HG02588 (cell line): ENCODE results near the gene ZNF275.
"Not testable (repeated sequence)": the region's sequence is repeated elsewhere in the genome, so short reads cannot be mapped to it uniquely, and the experiment has no call there.

Experiments
- ATAC-seq: cut with Tn5 transposase; IDR thresholded peaks from one replicate; pipeline ENCODE4 v1.9.1; 2021; ENCODE audit warnings: mild to moderate bottlenecking, moderate library complexity; ENCODE audit not compliant: unreplicated experiment

Gene ZNF275, protein sequence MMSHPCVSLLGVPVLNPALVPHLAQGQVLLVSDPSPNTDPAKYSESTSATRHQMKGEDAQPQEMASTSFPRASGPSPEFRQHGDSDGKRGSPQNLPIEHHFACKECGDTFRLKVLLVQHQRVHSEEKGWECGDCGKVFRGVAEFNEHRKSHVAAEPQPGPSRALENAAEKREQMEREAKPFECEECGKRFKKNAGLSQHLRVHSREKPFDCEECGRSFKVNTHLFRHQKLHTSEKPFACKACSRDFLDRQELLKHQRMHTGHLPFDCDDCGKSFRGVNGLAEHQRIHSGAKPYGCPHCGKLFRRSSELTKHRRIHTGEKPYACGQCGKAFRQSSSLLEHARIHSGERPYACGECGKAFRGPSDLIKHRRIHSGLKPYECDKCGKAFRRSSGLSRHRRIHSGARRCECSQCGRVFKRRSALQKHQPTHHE

GRCh38 chrX:153333821-153334653 is at the start of gene ZNF275:
Gene ZNF275, plus strand, starts transcription at chrX:153334153. Its CDS starts 2,527 bp downstream, at chrX:153336680.
- peak; percentile 90 for ATAC-seq

GRCh38 chrX:153285678-153286077 is 48.3 kb upstream of the ZNF275 start:
- not testable (repeated sequence) for ATAC-seq

- ATAC-seq = not testable (repeated sequence)
Measured at GRCh38 chrX:153288807-153289206, 45.1 kb upstream of the ZNF275 start.

- not testable (repeated sequence) for ATAC-seq
Measured at GRCh38 chrX:153293485-153294071, 40.4 kb upstream of the ZNF275 start.

GRCh38 chrX:153297376-153297775 is 36.6 kb upstream of the ZNF275 start:
- ATAC-seq = no peak

DNA sequence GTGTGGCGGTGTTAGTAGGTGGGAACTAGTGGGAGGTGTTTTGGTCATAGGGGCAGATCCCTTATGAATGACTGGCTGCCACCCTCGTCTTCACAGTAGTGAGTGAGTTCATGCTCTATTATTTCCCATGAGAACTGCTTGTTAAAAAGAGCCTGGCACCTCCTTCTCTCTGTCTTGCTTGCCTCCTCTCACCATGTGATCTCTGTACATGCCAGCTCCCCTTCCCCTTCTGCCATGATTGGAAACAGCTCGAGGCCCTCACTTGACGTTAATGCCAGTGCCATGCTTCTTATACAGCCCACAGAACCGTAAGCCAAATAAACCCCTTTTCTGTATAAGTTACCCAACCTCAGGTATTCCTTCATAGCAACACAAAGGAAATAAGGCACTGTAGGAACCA is 34.1 kb upstream of the ZNF275 start:
- no peak for ATAC-seq

DNA sequence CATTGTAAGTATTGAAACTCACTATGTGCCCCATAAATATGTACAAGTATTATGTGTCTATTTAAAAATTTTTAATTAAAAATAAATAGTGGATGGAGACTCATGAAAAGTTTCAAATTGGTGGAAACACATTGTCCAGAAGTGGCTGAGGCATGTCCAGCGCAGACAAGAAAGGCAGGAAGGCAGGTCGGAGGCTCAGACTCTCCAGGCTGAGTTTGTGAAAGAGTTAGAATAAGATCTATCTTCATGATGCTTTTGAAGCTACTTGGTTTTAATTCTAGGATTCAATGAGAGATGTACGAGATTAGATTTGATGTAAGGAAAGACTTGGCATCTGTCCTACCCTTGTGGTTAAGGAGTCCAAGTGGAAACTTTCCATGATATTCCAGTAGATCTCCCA is 32.2 kb upstream of the ZNF275 start:
- no peak for ATAC-seq

- ATAC-seq = no peak
Measured at GRCh38 chrX:153302796-153303195, 31.2 kb upstream of the ZNF275 start.

DNA sequence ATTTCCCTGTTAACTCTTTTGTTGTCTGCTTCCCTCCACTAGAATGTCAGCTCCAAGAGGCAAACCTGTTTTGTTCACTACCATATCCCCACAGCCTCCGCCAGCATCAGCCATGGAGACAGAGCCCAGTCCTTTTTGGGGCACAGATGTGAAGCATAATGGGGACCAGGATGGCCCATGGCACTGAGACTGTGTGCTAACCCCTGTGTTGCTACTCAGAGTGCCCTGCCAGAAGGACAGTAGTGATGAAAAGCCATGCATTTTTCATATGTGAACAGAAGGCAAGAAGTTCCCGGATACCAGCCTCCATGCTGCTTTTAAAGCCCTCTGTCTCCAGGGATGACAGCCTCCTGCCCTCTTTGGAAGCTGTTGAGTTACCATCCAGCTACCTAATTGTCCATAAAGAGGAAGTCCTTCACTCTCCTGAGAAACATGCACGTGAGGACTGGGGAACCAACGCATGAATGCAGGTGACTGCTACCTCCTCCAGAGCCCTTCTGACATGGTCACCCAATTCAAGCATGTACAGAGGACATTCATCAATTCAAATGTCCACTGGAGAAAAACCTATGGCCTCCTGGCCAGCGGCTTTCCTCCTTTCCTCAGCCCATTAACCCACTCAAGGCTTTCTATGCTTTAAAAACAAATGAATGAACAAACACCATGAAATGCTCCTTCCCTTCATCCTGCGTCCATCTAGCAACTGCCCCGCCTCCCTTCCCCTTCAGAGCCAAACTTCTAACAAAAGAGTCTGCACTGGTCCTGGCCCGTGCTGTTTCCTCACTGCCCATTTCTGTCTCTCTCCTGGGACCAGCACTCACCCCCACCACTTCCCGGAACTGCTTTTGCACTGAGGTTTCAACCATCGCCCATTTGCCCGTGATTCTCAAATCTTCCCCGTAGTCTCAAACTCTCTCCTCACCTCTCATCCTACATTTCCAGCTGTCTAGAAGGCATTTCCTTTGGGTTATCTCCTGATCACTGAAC is 30.4 kb upstream of the ZNF275 start:
- no peak for ATAC-seq

- no peak for ATAC-seq
Measured at GRCh38 chrX:153304988-153305736, 28.8 kb upstream of the ZNF275 start.

DNA sequence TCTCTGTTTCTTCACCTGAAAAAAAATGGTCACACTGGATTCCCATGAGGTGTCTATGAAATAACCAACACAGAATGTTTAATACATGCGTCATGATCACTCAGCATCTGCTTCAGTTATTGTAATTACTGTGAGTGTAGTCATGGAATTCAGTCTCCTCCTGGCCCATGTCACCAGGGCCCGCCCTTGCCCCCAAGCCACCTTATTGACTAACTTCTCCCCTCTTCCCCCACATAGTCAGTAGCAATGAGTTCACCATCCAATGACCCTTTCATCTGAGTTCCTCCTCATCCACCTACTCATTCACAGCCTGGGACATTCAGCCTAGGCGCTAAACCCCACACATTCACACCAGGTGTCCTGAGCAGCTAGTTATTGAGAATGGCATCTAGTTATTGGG is 28.0 kb upstream of the ZNF275 start:
- no peak for ATAC-seq

DNA sequence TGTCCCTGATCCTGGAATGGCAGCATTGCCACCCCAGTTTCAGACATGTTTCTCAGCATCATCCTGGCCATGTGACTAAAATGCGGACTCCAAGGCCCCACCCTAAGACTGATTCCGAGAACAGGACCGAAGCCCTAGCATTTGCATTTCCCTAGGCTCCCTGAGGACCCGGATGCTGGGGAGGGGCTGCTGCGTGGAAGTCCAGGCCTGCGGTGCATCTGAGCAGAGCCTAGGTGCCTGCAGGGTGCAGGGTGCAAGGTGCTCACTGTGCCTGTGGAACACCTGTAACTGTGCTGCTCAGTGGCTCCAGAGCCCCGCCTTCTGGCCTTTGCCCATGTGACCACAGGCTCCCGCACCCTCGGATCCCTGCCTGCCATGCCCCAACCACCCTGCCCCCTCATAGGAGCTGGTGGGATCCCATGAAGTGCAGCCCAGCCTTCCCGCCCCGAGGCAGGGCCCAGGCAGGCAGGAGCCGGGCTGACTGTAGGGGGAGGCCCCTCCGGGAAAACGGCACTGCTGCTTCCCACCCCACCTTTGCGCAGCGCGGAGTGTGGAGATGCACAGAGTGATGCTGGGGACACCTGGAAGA is 27.3 kb upstream of the ZNF275 start:
- no peak for ATAC-seq

DNA sequence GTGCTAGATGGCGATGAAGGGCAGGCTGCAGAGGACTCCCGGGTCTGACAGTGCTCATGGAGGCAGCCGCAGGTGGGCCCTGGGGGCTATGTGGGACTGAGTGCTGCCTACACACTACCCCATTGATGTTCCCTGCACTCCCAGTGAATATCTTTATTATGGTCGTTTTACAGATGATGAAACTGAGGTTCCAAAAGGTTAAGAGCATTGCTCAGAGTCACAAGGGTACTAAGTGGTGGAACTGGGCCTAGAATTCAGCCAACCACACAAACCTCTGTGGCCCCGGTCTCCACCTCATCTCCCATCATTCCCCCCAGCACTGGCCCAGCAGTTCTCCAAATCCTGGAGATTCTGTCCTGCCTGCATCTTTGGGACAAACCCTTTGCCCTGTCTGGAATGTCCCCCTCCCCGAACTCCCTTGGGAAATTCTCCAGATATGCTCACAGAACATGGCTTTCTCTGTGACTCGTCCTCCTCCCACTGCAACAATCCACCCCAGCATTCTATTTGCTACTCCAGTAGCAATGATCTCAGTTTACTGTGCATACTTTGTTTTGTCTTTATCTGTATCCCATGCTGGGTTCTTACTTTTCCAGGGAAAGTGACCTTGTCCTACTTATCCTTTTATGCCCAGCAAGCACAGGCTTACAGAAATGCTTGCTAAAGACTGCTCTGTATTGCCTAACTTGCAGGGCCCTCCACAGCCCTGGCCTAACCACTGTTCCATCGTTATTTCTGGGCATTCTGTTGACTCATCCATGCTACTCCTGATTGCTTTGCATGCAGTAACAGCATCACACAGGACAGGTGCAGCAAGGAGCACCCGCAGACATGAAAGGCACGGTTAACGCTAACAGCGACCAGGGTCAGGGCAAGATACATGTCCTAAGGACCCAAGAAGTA is 26.4 kb upstream of the ZNF275 start:
- no peak for ATAC-seq

DNA sequence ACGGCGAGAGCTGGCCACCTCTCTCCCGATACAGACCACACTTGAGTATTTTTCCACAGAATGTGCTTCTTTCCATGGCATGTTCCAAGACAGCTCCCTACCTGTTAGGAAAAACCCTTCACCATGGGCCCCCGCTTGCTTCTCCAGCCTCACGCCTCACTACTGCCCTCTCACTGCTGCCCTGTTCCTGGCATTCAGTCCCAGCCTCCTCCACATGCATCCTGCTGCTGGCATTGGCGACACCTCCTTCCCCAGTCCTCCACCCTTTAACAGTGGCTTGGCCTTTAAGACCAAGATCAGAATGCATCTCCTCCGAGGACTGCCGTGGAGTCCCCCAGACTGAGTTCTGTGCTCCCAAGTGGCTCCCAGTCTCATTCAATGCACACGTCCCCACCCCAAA is 23.1 kb upstream of the ZNF275 start:
- no peak for ATAC-seq

- ATAC-seq = no peak
Measured at GRCh38 chrX:153312041-153312440, 21.9 kb upstream of the ZNF275 start.

- no peak for ATAC-seq
Measured at GRCh38 chrX:153312842-153313241, 21.1 kb upstream of the ZNF275 start.

DNA sequence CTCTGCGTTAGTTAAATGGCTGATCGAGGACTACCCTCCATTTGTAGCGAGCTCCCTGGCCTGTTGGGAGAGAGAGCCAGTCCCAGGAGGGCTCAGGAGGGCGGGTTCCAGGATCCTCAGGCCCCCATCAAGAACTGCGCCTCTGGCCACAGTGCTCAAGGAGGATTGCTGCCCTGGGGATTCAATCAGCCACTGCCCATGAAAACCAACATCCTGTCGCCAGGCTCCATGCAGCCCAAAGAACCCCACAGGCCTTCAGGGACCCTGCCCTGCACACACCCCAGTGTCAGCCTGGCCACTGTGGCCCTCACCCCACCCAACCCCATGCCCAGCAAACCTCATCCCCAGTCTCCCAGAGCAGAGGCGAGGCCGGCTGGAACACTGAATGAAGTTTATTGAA is 16.6 kb upstream of the ZNF275 start:
- no peak for ATAC-seq

DNA sequence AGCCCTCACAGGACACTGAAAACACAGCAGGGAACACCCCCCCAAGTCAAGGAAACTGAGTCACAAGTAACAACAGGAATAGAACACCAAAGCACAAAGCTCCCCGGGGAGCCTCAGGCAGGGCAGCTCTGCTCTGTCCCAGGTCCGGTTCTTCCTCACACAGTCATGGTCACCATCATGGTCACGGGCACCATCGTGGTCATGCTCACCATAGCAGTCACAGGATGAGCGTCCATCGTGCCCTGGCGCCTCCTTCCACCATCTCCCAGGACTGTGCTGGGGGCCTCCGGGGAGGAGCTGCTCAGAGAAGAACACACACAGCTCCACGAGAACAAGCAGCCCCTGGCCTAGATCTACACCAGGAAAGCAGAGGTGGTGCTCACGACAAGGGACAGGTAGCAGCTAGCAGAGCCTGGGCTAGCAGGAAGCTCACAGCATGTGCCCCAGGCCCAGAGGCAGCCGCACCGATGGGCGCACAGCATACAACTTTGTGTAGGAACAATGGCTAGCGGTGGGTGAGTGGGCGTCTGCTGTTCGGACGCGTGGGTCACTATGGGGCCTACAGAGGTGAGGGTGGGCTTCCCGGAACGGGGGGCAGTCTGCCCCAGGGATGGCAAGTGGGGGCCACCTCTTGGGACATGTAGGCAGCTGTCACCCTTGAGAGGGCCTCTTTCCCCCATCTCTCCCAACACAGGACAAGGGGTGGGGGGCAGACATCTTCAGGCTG is 15.8 kb upstream of the ZNF275 start:
- ATAC-seq = no peak
